GM12878 (cell line): ENCODE data around the gene PTPRS. TPM values are rescaled to one million over a fixed set of nuclear protein-coding genes. Genes with fewer than 3 reads are reported as not detected.

Experiments
- ATAC-seq: fragments of 200-7000 bp; cut with Tn5 transposase; 3 replicates; pipeline ENCODE4 v1.9.1; 2020; ENCODE audit warnings: mild to moderate bottlenecking, moderate library complexity
- BruUV-seq: library from RNA; stranded (reverse); fragments of 400-500 nt; replicated peaks from 2 replicates; lab custom pipeline; 2021; lab: Mats Ljungman, UMichigan
- CTCF ChIA-PET: fragments of 300-600 bp; sonication (Branson Sonifier 250); formaldehyde crosslinking; extraction: SDS; loops from one replicate; lab custom pipeline; 2021; ENCODE audit warnings: inconsistent platforms; lab: Yijun Ruan, JAX
- POLR2A ChIA-PET: fragments of 350-600 bp; formaldehyde crosslinking; extraction: SDS; loops from one replicate; lab custom pipeline; 2021; ENCODE audit warnings: inconsistent platforms; lab: Charles Lee
- RAD21 ChIA-PET: fragments of 300-600 bp; sonication (Branson Sonifier 250); formaldehyde crosslinking; loops from one replicate; lab custom pipeline; 2023; ENCODE audit warnings: antibody characterized with exemption; ENCODE audit not compliant: unreplicated experiment; lab: Charles Lee
- SMC1A ChIA-PET: fragments of 300-600 bp; sonication (Branson Sonifier 250); formaldehyde crosslinking; loops from one replicate; lab custom pipeline; 2023; ENCODE audit not compliant: unreplicated experiment, uncharacterized antibody; lab: Charles Lee
- DNase-seq: peaks from one replicate; pipeline ENCODE4 v3.0.0-alpha.2; 2011; ENCODE audit warnings: low read depth, low spot score
- FAIRE-seq: peaks from 3 replicates; lab custom pipeline; 2011; peaks lifted over from hg19 to GRCh38; lab: Jason Lieb, UNC
- H2AFZ ChIP-seq: 2 replicates; pipeline ENCODE4 v1.6.0; 2011; ENCODE audit warnings: low read depth, low read length, control low read depth; ENCODE audit not compliant: control insufficient read depth
- H3K27ac ChIP-seq: 2 replicates; pipeline ENCODE4 v1.5.1; 2011; ENCODE audit warnings: control low read depth; ENCODE audit not compliant: control insufficient read depth, insufficient read depth
- H3K27me3 ChIP-seq, 2 experiments: replicated peaks in 1 of 2; 2 replicates each; pipeline versions ENCODE4 v1.6.0 to v1.6.1; 2011; ENCODE audit warnings: low read length in 1 of 2; ENCODE audit not compliant: control insufficient read depth in 2 of 2, insufficient read depth in 2 of 2
- H3K36me3 ChIP-seq, 2 experiments: 2 replicates each; pipeline ENCODE4 v1.5.1; 2011; ENCODE audit warnings: low read length in 1 of 2; ENCODE audit not compliant: control insufficient read depth in 2 of 2, insufficient read depth in 2 of 2
- H3K4me1 ChIP-seq: 2 replicates; pipeline ENCODE4 v1.6.1; 2011; ENCODE audit warnings: mild to moderate bottlenecking, low read length, moderate library complexity, mixed read lengths; ENCODE audit not compliant: control insufficient read depth, insufficient read depth
- H3K4me2 ChIP-seq: 2 replicates; pipeline ENCODE4 v1.6.0; 2011; ENCODE audit warnings: control low read depth; ENCODE audit not compliant: control insufficient read depth, insufficient read depth
- H3K4me3 ChIP-seq: fragments of 200-600 bp; sonication (generic); 2 replicates; pipeline ENCODE4 v1.5.1; 2016
- H3K79me2 ChIP-seq: 2 replicates; pipeline ENCODE4 v1.6.0; 2011; ENCODE audit warnings: low read length; ENCODE audit not compliant: control insufficient read depth, insufficient read depth
- H3K9ac ChIP-seq: 2 replicates; pipeline ENCODE4 v1.8.0; 2011; ENCODE audit warnings: low read length, control low read depth, mixed read lengths; ENCODE audit not compliant: control insufficient read depth, insufficient read depth
- H3K9me3 ChIP-seq: replicated peaks from 3 replicates; pipeline ENCODE4 v1.5.1; 2011; ENCODE audit warnings: mild to moderate bottlenecking, low read length; ENCODE audit not compliant: control insufficient read depth, insufficient read depth
- H4K20me1 ChIP-seq: 2 replicates; pipeline ENCODE4 v1.6.0; 2011; ENCODE audit not compliant: control insufficient read depth, insufficient read depth
- ATF7 ChIP-seq: fragments of 450-650 bp; IDR thresholded peaks from 2 replicates; pipeline ENCODE4 v1.6.1; 2016; ENCODE audit warnings: low read depth, mild to moderate bottlenecking
- BCL11A ChIP-seq: IDR thresholded peaks from 2 replicates; pipeline ENCODE4 v1.6.1; 2011; ENCODE audit warnings: low read depth, low read length
- BRCA1 ChIP-seq: IDR thresholded peaks from 2 replicates; pipeline ENCODE4 v1.6.1; 2011; ENCODE audit warnings: low read depth, low read length, improper control_type of control experiment
- CHD1 ChIP-seq: IDR thresholded peaks from 2 replicates; pipeline ENCODE4 v1.6.1; 2012; ENCODE audit warnings: low read depth, low read length, improper control_type of control experiment
- HDAC2 ChIP-seq: fragments of 200-600 bp; sonication (generic); IDR thresholded peaks from 2 replicates; pipeline ENCODE4 v1.6.1; 2017
- IKZF2 ChIP-seq, 2 experiments: fragments of 450-650 bp; IDR thresholded peaks; 2 replicates each; pipeline ENCODE4 v1.6.1; 2017; ENCODE audit warnings: mild to moderate bottlenecking in 2 of 2, moderate library complexity in 2 of 2
- JUND ChIP-seq: IDR thresholded peaks from 2 replicates; pipeline ENCODE4 v1.6.1; 2012; ENCODE audit warnings: low read depth, mild to moderate bottlenecking, low read length, improper control_type of control experiment, moderate library complexity
- KAT2A ChIP-seq: conservative IDR thresholded peaks from 2 replicates; pipeline ENCODE4 v1.6.1; 2011; ENCODE audit warnings: low read depth, low read length; ENCODE audit not compliant: control insufficient read depth
- MLLT1 ChIP-seq: fragments of 450-650 bp; IDR thresholded peaks from 2 replicates; pipeline ENCODE4 v1.6.1; 2016; ENCODE audit warnings: mild to moderate bottlenecking
- MTA3 ChIP-seq: IDR thresholded peaks from 2 replicates; pipeline ENCODE4 v1.6.1; 2012; ENCODE audit warnings: low read length, inconsistent platforms, borderline replicate concordance
- NBN ChIP-seq: fragments of 450-650 bp; IDR thresholded peaks from 2 replicates; pipeline ENCODE4 v1.6.1; 2016
- RELA ChIP-seq: fragments of 450-650 bp; IDR thresholded peaks from 2 replicates; pipeline ENCODE4 v1.8.0; 2014; ENCODE audit warnings: borderline replicate concordance; ENCODE audit not compliant: partially characterized antibody
- SMAD1 ChIP-seq: fragments of 450-650 bp; IDR thresholded peaks from 2 replicates; pipeline ENCODE4 v1.6.1; 2018; ENCODE audit warnings: mild to moderate bottlenecking, low read depth; ENCODE audit not compliant: partially characterized antibody
- STAT1 ChIP-seq: fragments of 450-650 bp; conservative IDR thresholded peaks from 2 replicates; pipeline ENCODE4 v1.6.1; 2014; ENCODE audit warnings: antibody characterized with exemption, mild to moderate bottlenecking
- WGBS: methylation state at CpG from one replicate; pipeline ENCODE4 v1.1.6; 2016; ENCODE audit warnings: low lambda C conversion rate; ENCODE audit not compliant: insufficient replicate concordance, insufficient coverage; ENCODE audit errors: missing lambda C conversion rate; 5-methylcytosine and 5-hydroxymethylcytosine counted together
- in situ Hi-C: fragments of 300-500 bp; cut with MboI; formaldehyde crosslinking; loops from 9 replicates; pipeline ENCODE4 v1.14.3; 2018; ENCODE audit warnings: mixed read lengths
- intact Hi-C: fragments of 100-400 bp; cut with micrococcal nuclease; formaldehyde crosslinking; loops from one replicate; pipeline ENCODE4 v1.14.2; 2022; ENCODE audit not compliant: unreplicated experiment
- polyA plus RNA-seq, 11 experiments: library from polyadenylated mRNA; depleted of rRNA in 4 of 11; unstranded in 6 of 11; stranded (reverse) in 5 of 11; fragments of >200 nt; fragmentation: Nextera tagmentation in 4 of 11; fragmentation: Illumina TruSeq in 1 of 11; extraction: Ambion mirVana in 4 of 11; extraction: Trizol in 1 of 11; gene quantifications; 1 replicate in 1 of 11; 2 replicates in 10 of 11; pipeline versions ENCODE4 v1.2.1 to v1.2.3, GENCODE V29; 2011 to 2016; ENCODE audit warnings: inconsistent platforms in 2 of 11, missing spikeins in 2 of 11, low read depth in 1 of 11
- total RNA-seq, 4 experiments: library from RNA; depleted of rRNA in 3 of 4; stranded (reverse); fragments of >200 nt in 3 of 4; fragmentation: Illumina TruSeq in 1 of 4; extraction: Trizol in 1 of 4; gene quantifications; 2 replicates each; pipeline versions ENCODE4 v1.2.1 to v1.2.3, GENCODE V29; 2013 to 2021
- TF ChIP-seq, protein P1 (sequence below): IDR thresholded peaks from 2 replicates; pipeline ENCODE4 v1.6.1; 2012; ENCODE audit warnings: low read depth, low read length, improper control_type of control experiment

PTPRS gene
- total and polyA plus RNA-seq, 10 of the 15 experiments (the other 5 are each of a cell fraction or from before 2014, with no cell fraction given): 0.09 to 32.1 (median 0.71) TPM

- Histone ChIP-seq H3K4me1 (no peaks in the 10 kb centered on the region), H4K20me1 (no peaks in the 10 kb centered on the region), H3K36me3 (no peaks in the 10 kb centered on the region), H3K27me3 (no peaks in the 10 kb centered on the region), H3K9ac (no peak overlapping the region), H3K4me2 (no peak overlapping the region), H3K79me2 (no peaks in the 10 kb centered on the region)
- ChIA-PET SMC1A (interaction anchor here (0.6 kb wide), 1 partner anchor 60 kb away, joined by 3 read pairs; no protein-coding TSS in a partner anchor), POLR2A (no interaction called here)
- WGBS: 29% methylated on average over 8 of the region's 8 CpGs
- no peak for DNase-seq
- no peak for FAIRE-seq
- no peak for TF ChIP-seq IKZF2 (IDR thresholded peaks at IDR 0.05)
- TF ChIP-seq, protein P1, sequence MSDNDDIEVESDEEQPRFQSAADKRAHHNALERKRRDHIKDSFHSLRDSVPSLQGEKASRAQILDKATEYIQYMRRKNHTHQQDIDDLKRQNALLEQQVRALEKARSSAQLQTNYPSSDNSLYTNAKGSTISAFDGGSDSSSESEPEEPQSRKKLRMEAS: no peak
- TF ChIP-seq MLLT1: no peak
- TF ChIP-seq, all 136 proteins: peak for 0
- no peak overlapping the region for H3K27ac ChIP-seq
- ChIA-PET CTCF (no interaction called here), RAD21 (no interaction called here)
- peaks cover 1% of the 10 kb centered on the region; the same call in 1 of the 3 replicates for H3K9me3 ChIP-seq
- in situ Hi-C loops (no loop called here), intact Hi-C loops (no loop called here)
- BruUV-seq: no TSS peak
- no peak overlapping the region for H2AFZ ChIP-seq
- no peak overlapping the region for H3K4me3 ChIP-seq
- ATAC-seq: no peak
Measured at GRCh38 chr19:5352229-5352763, 11.7 kb upstream of the PTPRS start.

- Histone ChIP-seq H3K9ac (no peak overlapping the region), H4K20me1 (no peaks in the 10 kb centered on the region), H3K27me3 (no peaks in the 10 kb centered on the region), H3K4me2 (no peak overlapping the region), H3K9me3 (peaks cover 1% of the 10 kb centered on the region; the same call in 1 of the 3 replicates), H3K4me3 (no peak overlapping the region), H3K27ac (no peak overlapping the region), H3K79me2 (no peaks in the 10 kb centered on the region), H3K36me3 (no peaks in the 10 kb centered on the region), H3K4me1 (no peaks in the 10 kb centered on the region), H2AFZ (no peak overlapping the region)
- in situ Hi-C loops (no loop called here), intact Hi-C loops (no loop called here)
- ChIA-PET RAD21 (no interaction called here), CTCF (no interaction called here), SMC1A (no interaction called here), POLR2A (no interaction called here)
- no peak for FAIRE-seq
- ATAC-seq: no peak
- BruUV-seq: no TSS peak
- WGBS: 7% methylated on average over 2 of the region's 2 CpGs
- DNase-seq: no peak
- no peak for TF ChIP-seq HDAC2
- TF ChIP-seq RELA: no peak
- TF ChIP-seq CHD1: no peak
- no peak for TF ChIP-seq STAT1
- TF ChIP-seq JUND: no peak
- no peak for TF ChIP-seq ATF7
- no peak for TF ChIP-seq MTA3
- TF ChIP-seq KAT2A: no peak
- TF ChIP-seq NBN: no peak
- TF ChIP-seq BCL11A: no peak
- TF ChIP-seq SMAD1: no peak
- TF ChIP-seq IKZF2 (IDR thresholded peaks at IDR 0.05): no peak
- no peak for TF ChIP-seq BRCA1
Measured at GRCh38 chr19:5351731-5352228, 11.2 kb upstream of the PTPRS start.
